GM12801 (cell line): Measurements from ENCODE around the gene CMTM4.

ENCODE experiments used
- CTCF ChIP-seq: IDR thresholded peaks from one replicate; pipeline ENCODE4 v1.5.1; 2011; ENCODE audit warnings: control low read depth; ENCODE audit not compliant: insufficient read length; ENCODE audit errors: extremely low read depth

CMTM4 gene

GRCh38 chr16:66682271-66682670 is 14.3 kb downstream of the CMTM4 start:
- TF ChIP-seq CTCF, result no peak

GRCh38 chr16:66681676-66682075 is 14.9 kb downstream of the CMTM4 start:
- TF ChIP-seq CTCF, result no peak

GRCh38 chr16:66678337-66678736 is 18.2 kb downstream of the CMTM4 start:
- no peak for TF ChIP-seq CTCF

DNA sequence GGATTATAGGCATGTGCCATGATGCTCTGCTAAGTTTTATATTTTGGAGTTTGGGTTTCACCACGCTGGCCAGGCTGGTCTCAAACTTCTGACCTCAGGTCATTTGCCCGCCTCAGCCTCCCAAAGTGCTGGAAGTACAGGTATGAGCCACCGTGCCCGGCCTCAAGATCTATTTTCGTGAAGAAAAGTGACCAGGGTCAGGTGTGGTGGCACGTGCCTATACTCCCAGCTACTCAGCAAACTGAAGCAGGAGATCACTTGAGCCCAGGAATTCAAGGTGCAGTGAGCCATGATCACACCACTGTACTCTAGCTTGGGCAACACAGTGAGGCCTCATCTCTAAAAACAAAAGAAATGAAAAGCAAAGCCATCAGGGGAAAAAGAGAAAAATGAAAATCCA is 18.7 kb downstream of the CMTM4 start:
- TF ChIP-seq CTCF, result no peak

DNA sequence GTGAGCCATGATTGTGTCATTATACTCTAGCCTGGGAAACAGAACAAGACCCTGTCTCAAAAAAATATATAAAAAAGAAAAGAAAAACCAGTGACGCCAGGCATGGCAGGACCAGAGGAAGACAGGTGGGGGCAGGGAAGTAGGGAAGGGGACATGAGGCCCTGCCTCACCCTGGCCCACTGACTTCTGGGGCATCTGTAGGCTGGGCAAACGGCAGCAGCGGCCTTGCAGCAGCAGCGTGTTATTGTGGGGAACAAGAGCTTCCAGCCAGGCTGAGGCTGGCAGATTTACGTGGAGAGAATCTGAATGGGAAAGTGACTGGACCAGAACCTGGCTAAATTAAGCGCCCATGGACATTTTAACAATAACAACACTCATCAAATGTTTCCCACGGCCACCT is 19.4 kb downstream of the CMTM4 start:
- no peak for TF ChIP-seq CTCF

- no peak for TF ChIP-seq CTCF
Measured at GRCh38 chr16:66676599-66676998, 19.9 kb downstream of the CMTM4 start.

DNA sequence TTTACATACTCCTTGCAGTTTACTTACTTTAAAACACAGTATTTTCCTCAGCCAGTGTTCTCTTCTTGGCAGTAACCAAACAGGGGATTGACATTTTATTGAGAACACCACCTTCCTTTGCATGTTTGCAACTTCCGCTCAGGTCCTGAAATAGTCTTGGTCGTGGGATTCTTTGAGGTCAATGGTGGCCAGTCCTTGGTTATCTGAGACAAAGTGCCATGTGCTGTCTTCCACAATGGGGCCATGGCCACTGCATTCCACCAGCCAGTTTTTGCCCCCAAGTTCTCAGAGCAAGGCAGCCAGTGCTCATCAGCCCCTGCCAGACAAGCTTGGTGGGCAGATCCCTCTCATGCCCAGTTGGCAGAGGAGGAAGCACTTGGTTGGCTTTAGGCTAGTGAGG is 22.9 kb downstream of the CMTM4 start:
- TF ChIP-seq CTCF, result no peak
